NT2/D1 (cell line): ENCODE results near the gene CKAP5.
A peak's percentile ranks its signal among the peaks of the same experiment; 100 is the strongest.
"Not testable (repeated sequence)": the region's sequence is repeated elsewhere in the genome, so short reads cannot be mapped to it uniquely, and the experiment has no call there.

Experiments
- DNase-seq: peaks from one replicate; pipeline ENCODE4 v3.0.0-alpha.2; 2011; ENCODE audit warnings: low read depth, low spot score
- H3K27me3 ChIP-seq: 2 replicates; pipeline ENCODE4 v1.6.0; 2011; ENCODE audit warnings: mild to moderate bottlenecking; ENCODE audit not compliant: insufficient read length, insufficient read depth
- H3K36me3 ChIP-seq: 2 replicates; pipeline ENCODE4 v1.6.1; 2011; ENCODE audit warnings: mild to moderate bottlenecking, low read length, mixed read lengths; ENCODE audit not compliant: insufficient read depth, insufficient read length
- H3K4me1 ChIP-seq: 2 replicates; pipeline ENCODE4 v1.5.1; 2011; ENCODE audit not compliant: insufficient read depth, insufficient read length
- H3K4me3 ChIP-seq: 2 replicates; pipeline ENCODE4 v1.5.1; 2011; ENCODE audit warnings: low read depth; ENCODE audit not compliant: insufficient read length
- H3K9ac ChIP-seq: 2 replicates; pipeline ENCODE4 v1.6.0; 2011; ENCODE audit warnings: low read depth; ENCODE audit not compliant: insufficient read length
- H3K9me3 ChIP-seq: 2 replicates; pipeline ENCODE4 v1.5.1; 2011; ENCODE audit warnings: mild to moderate bottlenecking, low read length; ENCODE audit not compliant: insufficient read depth
- SUZ12 ChIP-seq: IDR thresholded peaks from 2 replicates; pipeline ENCODE4 v1.6.1; 2011; ENCODE audit not compliant: insufficient read length, insufficient read depth; ENCODE audit errors: extremely low read depth
- YY1 ChIP-seq: IDR thresholded peaks from 2 replicates; pipeline ENCODE4 v1.6.1; 2011; ENCODE audit not compliant: insufficient read length, insufficient read depth
- ZNF274 ChIP-seq: IDR thresholded peaks from 2 replicates; pipeline ENCODE4 v1.6.1; 2011; ENCODE audit warnings: mild to moderate bottlenecking, low read depth, low read length

CKAP5 gene

DNA sequence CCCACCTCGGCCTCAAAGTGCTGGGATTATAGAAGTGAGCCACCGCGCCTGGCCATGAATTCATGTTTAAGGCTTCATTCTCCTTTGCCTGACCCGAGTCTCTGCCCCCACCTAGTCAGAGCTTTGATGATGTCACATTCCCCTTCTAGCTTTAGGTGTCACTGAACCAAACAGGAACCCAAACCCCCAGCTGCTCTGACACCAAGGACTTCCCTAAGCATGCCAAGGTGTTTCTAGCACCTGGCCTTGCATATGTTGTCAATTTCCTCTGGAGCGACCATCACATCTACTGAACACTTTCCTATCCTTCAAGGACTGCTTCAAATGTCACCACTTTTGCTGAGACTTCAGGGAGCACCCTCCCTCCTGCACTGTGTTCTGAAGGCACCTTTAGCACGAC lies 124.8 kb downstream of the CKAP5 start:
- no peak for TF ChIP-seq YY1
- no peak for TF ChIP-seq ZNF274
- no peak for TF ChIP-seq SUZ12
- Histone ChIP-seq H3K9ac (no peak overlapping the region), H3K27me3 (no peaks in the 10 kb centered on the region), H3K4me1 (peaks cover 25% of the 10 kb centered on the region), H3K9me3 (no peaks in the 10 kb centered on the region), H3K4me3 (no peak overlapping the region), H3K36me3 (no peaks in the 10 kb centered on the region)
- no peak for DNase-seq

GRCh38 chr11:46719543-46720218 lies 126.4 kb downstream of the CKAP5 start:
- TF ChIP-seq YY1 (no peak), ZNF274 (no peak), SUZ12 (no peak)

DNA sequence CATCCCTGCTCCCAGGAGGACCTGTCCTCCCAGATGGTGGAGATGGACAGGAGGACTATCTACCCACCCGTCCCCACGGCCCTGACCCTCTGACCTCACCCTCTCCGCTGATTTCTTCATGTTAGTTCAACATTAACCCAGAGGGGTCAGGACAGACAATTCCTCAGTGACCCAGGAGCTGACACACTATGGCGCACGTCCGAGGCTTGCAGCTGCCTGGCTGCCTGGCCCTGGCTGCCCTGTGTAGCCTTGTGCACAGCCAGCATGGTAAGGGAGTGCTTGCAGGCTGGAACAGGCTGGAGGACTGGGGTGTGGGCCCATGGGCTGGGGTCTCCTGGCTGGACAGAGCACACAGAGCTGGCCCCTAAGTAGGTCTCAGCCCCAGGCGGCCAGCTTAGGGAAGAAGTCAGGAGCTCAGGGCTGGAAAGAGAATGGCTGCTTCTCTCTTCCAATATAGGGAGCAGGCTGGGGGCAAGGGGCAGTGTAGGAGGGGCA lies 127.0 kb downstream of the CKAP5 start, which contains the start of gene F2:
Gene F2 (plus strand): TSS at position 166 of the 495 bp plus-strand sequence. CDS start 23 bp downstream, at position 189.
- TF ChIP-seq ZNF274 (no peak), SUZ12 (no peak), YY1 (no peak)
- peaks cover 14% of the 10 kb centered on the region for H3K4me1 ChIP-seq
- no peaks in the 10 kb centered on the region for H3K36me3 ChIP-seq
- peak within 1 kb of the TSS; percentile 44 for H3K9ac ChIP-seq
- no peak for DNase-seq
- H3K4me3 ChIP-seq, result no peak within 1 kb of the TSS
- no peaks in the 10 kb centered on the region for H3K9me3 ChIP-seq
- no peaks in the 10 kb centered on the region for H3K27me3 ChIP-seq

More at GRCh38 chr11:46719543-46720218, 126.4 kb downstream of the CKAP5 start:
- Histone ChIP-seq H3K36me3 (no peaks in the 10 kb centered on the region), H3K9ac (no peak overlapping the region), H3K9me3 (no peaks in the 10 kb centered on the region), H3K27me3 (no peaks in the 10 kb centered on the region), H3K4me3 (no peak overlapping the region), H3K4me1 (peaks cover 14% of the 10 kb centered on the region)
- DNase-seq, result no peak

DNA sequence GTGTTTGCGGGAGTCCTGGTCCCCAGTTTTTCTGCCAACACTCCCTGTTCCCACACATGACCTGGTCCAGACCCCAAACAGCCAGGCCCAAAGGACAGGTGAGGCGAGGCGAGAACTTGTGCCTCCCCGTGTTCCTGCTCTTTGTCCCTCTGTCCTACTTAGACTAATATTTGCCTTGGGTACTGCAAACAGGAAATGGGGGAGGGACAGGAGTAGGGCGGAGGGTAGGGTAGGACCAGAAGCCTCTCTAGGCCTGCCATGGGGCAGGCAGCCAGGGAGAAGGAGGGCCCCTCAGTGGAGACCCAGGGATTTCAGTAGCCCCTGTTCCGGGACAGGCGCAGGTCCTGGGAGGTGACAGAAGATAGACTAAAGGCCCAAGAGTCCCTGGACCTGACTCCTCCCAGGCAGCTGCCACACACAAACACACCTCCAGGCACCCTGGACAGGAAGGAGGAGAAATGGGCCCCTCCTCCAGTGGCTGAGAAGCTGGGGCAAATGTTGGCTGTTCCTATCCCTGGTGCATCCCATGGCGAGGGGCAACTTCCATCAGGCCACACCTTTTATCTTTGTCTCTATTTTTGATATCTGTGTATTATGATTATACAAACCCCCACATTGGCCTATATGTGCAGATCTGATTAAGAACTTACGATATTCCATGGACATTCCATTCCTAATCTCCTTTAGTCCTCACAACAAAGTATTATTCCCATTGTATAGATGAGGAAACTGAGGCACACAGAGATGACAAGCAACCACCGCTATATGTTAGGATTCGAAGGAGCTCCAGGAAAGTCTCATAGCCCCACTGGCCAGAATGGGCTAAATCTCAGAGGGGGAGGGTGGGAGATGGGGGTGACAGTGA lies 127.7 kb downstream of the CKAP5 start:
- Histone ChIP-seq H3K9ac (peak overlapping the region; percentile 44), H3K36me3 (no peaks in the 10 kb centered on the region), H3K4me3 (no peak overlapping the region), H3K9me3 (no peaks in the 10 kb centered on the region), H3K27me3 (no peaks in the 10 kb centered on the region), H3K4me1 (peaks cover 11% of the 10 kb centered on the region)
- DNase-seq, result no peak
- no peak for TF ChIP-seq YY1
- TF ChIP-seq SUZ12, result no peak
- TF ChIP-seq ZNF274, result no peak

DNA sequence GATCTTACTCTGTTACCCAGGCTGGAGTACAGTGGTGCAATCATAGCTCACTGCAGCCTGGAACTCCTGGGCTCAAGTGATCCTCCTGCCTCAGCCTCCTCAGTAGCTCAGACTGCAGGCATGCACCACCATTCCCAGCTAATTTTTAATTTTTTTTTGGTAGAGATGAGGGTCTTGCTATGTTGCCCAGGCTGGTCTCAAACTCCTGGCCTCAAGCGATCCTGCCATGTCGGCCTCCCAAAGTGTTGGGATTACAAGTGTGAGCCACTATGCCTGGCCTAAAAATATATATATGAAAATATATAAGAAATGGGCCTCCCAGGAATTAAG lies 128.3 kb downstream of the CKAP5 start:
- not testable (repeated sequence) for H3K9ac ChIP-seq, DNase-seq
- peaks cover 11% of the 10 kb centered on the region for H3K4me1 ChIP-seq

GRCh38 chr11:46712874-46713576 lies 133.1 kb downstream of the CKAP5 start:
- Histone ChIP-seq H3K9me3 (no peaks in the 10 kb centered on the region), H3K27me3 (no peaks in the 10 kb centered on the region), H3K4me1 (peaks cover under 1% of the 10 kb centered on the region), H3K4me3 (no peak overlapping the region), H3K36me3 (peaks cover 21% of the 10 kb centered on the region), H3K9ac (no peak overlapping the region)
- TF ChIP-seq SUZ12 (no peak), YY1 (no peak), ZNF274 (no peak)
- DNase-seq, result no peak

More for the DNA sequence above, 128.3 kb downstream of the CKAP5 start:
- H3K9me3 ChIP-seq, H3K36me3 ChIP-seq, H3K27me3 ChIP-seq, H3K4me3 ChIP-seq: not testable (repeated sequence)

GRCh38 chr11:46711303-46711702 lies 134.8 kb downstream of the CKAP5 start:
- Histone ChIP-seq H3K4me1 (no peaks in the 10 kb centered on the region), H3K27me3 (no peaks in the 10 kb centered on the region), H3K9me3 (no peaks in the 10 kb centered on the region), H3K9ac (no peak overlapping the region), H3K36me3 (peaks cover 38% of the 10 kb centered on the region), H3K4me3 (no peak overlapping the region)
- no peak for DNase-seq
- TF ChIP-seq ZNF274 (no peak), SUZ12 (no peak), YY1 (no peak)
